A549 (cell line): ENCODE measurements around the gene PLRG1. TPM values are rescaled to one million over a fixed set of nuclear protein-coding genes. Genes with fewer than 3 reads are reported as not detected.

Experiments
- ATAC-seq, 2 experiments: fragments of 200-7000 bp in 1 of 2; fragments of >200 bp in 1 of 2; cut with Nextera tagmentation in 1 of 2; cut with Tn5 transposase in 1 of 2; 3 replicates each; pipeline versions ENCODE4 v1.8.0 to v1.9.1; 2018 to 2020; ENCODE audit warnings: mild to moderate bottlenecking in 1 of 2, moderate library complexity in 1 of 2
- CTCF ChIA-PET: fragments of 300-600 bp; sonication (Branson Sonifier 250); formaldehyde crosslinking; extraction: SDS; loops from one replicate; lab custom pipeline; 2021; ENCODE audit warnings: antibody characterized with exemption, inconsistent platforms; lab: Yijun Ruan, JAX
- POLR2A ChIA-PET: fragments of 350-600 bp; formaldehyde crosslinking; extraction: SDS; loops from one replicate; lab custom pipeline; 2021; ENCODE audit warnings: antibody characterized with exemption, inconsistent platforms; lab: Yijun Ruan, JAX
- DNase-seq, 2 experiments: peaks; one replicate each; pipeline versions ENCODE4 v3.0.0 to v3.0.0-alpha.2; 2011 to 2016; ENCODE audit warnings: low read depth in 1 of 2, low spot score in 1 of 2
- FAIRE-seq: peaks from 2 replicates; lab custom pipeline; 2011; peaks lifted over from hg19 to GRCh38; lab: Jason Lieb, UNC
- H3K27ac ChIP-seq, 2 experiments: fragments of >200 bp; sonication (Bioruptor Twin); formaldehyde crosslinking; 3 replicates each; pipeline ENCODE4 v1.5.1; 2016 to 2017
- H3K4me1 ChIP-seq: fragments of >200 bp; sonication (Bioruptor Twin); formaldehyde crosslinking; 3 replicates; pipeline ENCODE4 v1.6.1; 2016
- H3K4me2 ChIP-seq: fragments of >200 bp; sonication (Bioruptor Twin); formaldehyde crosslinking; 3 replicates; pipeline ENCODE4 v1.6.1; 2016
- H3K4me3 ChIP-seq: fragments of >200 bp; sonication (Bioruptor Twin); formaldehyde crosslinking; 3 replicates; pipeline ENCODE4 v1.5.1; 2016
- H3K9me3 ChIP-seq: fragments of >200 bp; sonication (Bioruptor Twin); formaldehyde crosslinking; 3 replicates; pipeline ENCODE4 v1.6.1; 2016
- ATOH8 ChIP-seq: fragments of 250-450 bp; sonication (Bioruptor Pico); IDR thresholded peaks from 2 replicates; pipeline ENCODE4 v1.5.0; 2020; ENCODE audit warnings: low read depth, mild to moderate bottlenecking, moderate library complexity
- BHLHE40 ChIP-seq: IDR thresholded peaks from 2 replicates; pipeline ENCODE4 v1.6.1; 2012; ENCODE audit warnings: low read depth, low read length, inconsistent platforms
- CEBPB ChIP-seq, 2 experiments: fragments of >200 bp in 1 of 2; sonication (Bioruptor Twin) in 1 of 2; formaldehyde crosslinking in 1 of 2; IDR thresholded peaks; 2 replicates each; pipeline ENCODE4 v1.6.1; 2012 to 2016
- EHMT2 ChIP-seq: fragments of 200-600 bp; sonication (generic); IDR thresholded peaks from 2 replicates; pipeline ENCODE4 v1.6.1; 2016; ENCODE audit warnings: antibody characterized with exemption, low read depth, mild to moderate bottlenecking, moderate library complexity
- ELK1 ChIP-seq: fragments of 150-350 bp; IDR thresholded peaks from 2 replicates; pipeline ENCODE4 v1.6.1; 2014; ENCODE audit warnings: low read depth, mild to moderate bottlenecking, low read length
- ESRRA ChIP-seq: fragments of 150-350 bp; IDR thresholded peaks from 2 replicates; pipeline ENCODE4 v1.6.1; 2014; ENCODE audit warnings: mild to moderate bottlenecking, low read length, borderline replicate concordance
- FOSB ChIP-seq: fragments of 250-450 bp; sonication (Bioruptor Pico); IDR thresholded peaks from 2 replicates; pipeline ENCODE4 v1.5.0; 2020; ENCODE audit warnings: mild to moderate bottlenecking, moderate library complexity
- FOSL2 ChIP-seq, 2 experiments: fragments of 450-650 bp in 1 of 2; fragments of >200 bp in 1 of 2; sonication (Bioruptor Twin) in 1 of 2; formaldehyde crosslinking; IDR thresholded peaks; 2 replicates each; pipeline versions ENCODE4 v1.5.0 to v1.6.1; 2016 to 2020; ENCODE audit warnings: mild to moderate bottlenecking in 1 of 2, moderate library complexity in 1 of 2
- FOXS1 ChIP-seq: fragments of 250-450 bp; sonication (Bioruptor Pico); IDR thresholded peaks from 2 replicates; pipeline ENCODE4 v1.5.0; 2020; ENCODE audit warnings: mild to moderate bottlenecking, moderate library complexity
- GATA3 ChIP-seq: IDR thresholded peaks from 2 replicates; pipeline ENCODE4 v1.6.1; 2012; ENCODE audit warnings: borderline replicate concordance
- HMGXB4 ChIP-seq: fragments of 250-450 bp; sonication (Bioruptor Pico); IDR thresholded peaks from 2 replicates; pipeline ENCODE4 v1.5.0; 2021; ENCODE audit warnings: mild to moderate bottlenecking, moderate library complexity, borderline replicate concordance
- HOXB13 ChIP-seq: fragments of 250-450 bp; sonication (Bioruptor Pico); IDR thresholded peaks from 2 replicates; pipeline ENCODE4 v1.5.0; 2020; ENCODE audit warnings: low read depth, mild to moderate bottlenecking, moderate library complexity
- JUNB ChIP-seq: fragments of >200 bp; sonication (Bioruptor Twin); formaldehyde crosslinking; IDR thresholded peaks from 2 replicates; pipeline ENCODE4 v1.6.1; 2016
- MAX ChIP-seq: IDR thresholded peaks from 2 replicates; pipeline ENCODE4 v1.6.1; 2012
- MYC ChIP-seq: IDR thresholded peaks from 2 replicates; pipeline ENCODE4 v1.6.1; 2012; ENCODE audit warnings: mild to moderate bottlenecking, inconsistent platforms, low read length, improper control_type of control experiment, borderline replicate concordance
- PBX3 ChIP-seq: IDR thresholded peaks from 2 replicates; pipeline ENCODE4 v1.6.1; 2012
- PHF8 ChIP-seq: fragments of 200-600 bp; sonication (generic); IDR thresholded peaks from 2 replicates; pipeline ENCODE4 v1.6.1; 2016; ENCODE audit warnings: low read depth, mild to moderate bottlenecking, antibody characterized with exemption, moderate library complexity, borderline replicate concordance
- RFX5 ChIP-seq: fragments of 450-650 bp; IDR thresholded peaks from 2 replicates; pipeline ENCODE4 v1.7.1; 2014; ENCODE audit warnings: antibody characterized with exemption, mild to moderate bottlenecking, moderate library complexity
- TP53 ChIP-seq: fragments of 250-450 bp; sonication (Bioruptor Pico); IDR thresholded peaks from 2 replicates; pipeline ENCODE4 v1.5.0; 2021; ENCODE audit warnings: mild to moderate bottlenecking, moderate library complexity
- ZFP36 ChIP-seq: fragments of 450-650 bp; IDR thresholded peaks from 2 replicates; pipeline ENCODE4 v1.6.1; 2014; ENCODE audit warnings: borderline replicate concordance; ENCODE audit not compliant: partially characterized antibody
- WGBS: methylation state at CpG from one replicate; pipeline ENCODE4 v1.1.6; 2017; ENCODE audit errors: missing lambda C conversion rate; 5-methylcytosine and 5-hydroxymethylcytosine counted together
- polyA plus RNA-seq, 4 experiments: library from polyadenylated mRNA; depleted of rRNA in 3 of 4; stranded (reverse); fragments of >200 nt; fragmentation: RNase III in 1 of 4; extraction: RNeasy Plus Mini Kit Qiagen cat#74134 plus additional on column Dnase treatment in 1 of 4; gene quantifications; 2 replicates in 3 of 4; 3 replicates in 1 of 4; pipeline ENCODE4 v1.2.3, GENCODE V29; 2011 to 2017

PLRG1 gene
- polyA plus RNA-seq, 2 of the 4 experiments (the other 2 are of a cell fraction), result 50.4 to 123 TPM

GRCh38 chr4:154573190-154573870 lies 23.1 kb upstream of the PLRG1 start:
- no peak for ATAC-seq
- FAIRE-seq, result no peak

GRCh38 chr4:154569584-154569983 lies 19.4 kb upstream of the PLRG1 start:
- DNase-seq (no peak), FAIRE-seq (no peak), ATAC-seq (no peak)
- H3K9me3 ChIP-seq, result no peaks in the 10 kb centered on the region
- H3K4me2 ChIP-seq, result peak overlapping the region; percentile 63
- H3K27ac ChIP-seq, result peak overlapping the region; percentile 37 to 50; a peak in 3 of 6 replicates
- CTCF ChIA-PET, result interaction anchor here (0.7 to 2.1 kb wide), 3 partner anchors 10 to 49 kb away, joined by 3 to 14 read pairs (median 8); partner anchors contain the start of gene PLRG1
- H3K4me3 ChIP-seq, result no peak overlapping the region
- TF ChIP-seq HMGXB4 (CRISPR knock-in tag), result no peak
- no peak for TF ChIP-seq ELK1
- TF ChIP-seq FOSL2 (IDR thresholded peaks at IDR 0.05), result no peak
- TF ChIP-seq FOSL2 (CRISPR knock-in tag; IDR thresholded peaks at IDR 0.05), result no peak
- TF ChIP-seq FOXS1 (CRISPR knock-in tag), result no peak
- TF ChIP-seq GATA3, result no peak
- no peak for TF ChIP-seq PHF8
- no peak for TF ChIP-seq MAX
- no peak for TF ChIP-seq ATOH8 (CRISPR knock-in tag)
- TF ChIP-seq RFX5, result no peak
- no peak for TF ChIP-seq MYC
- no peak for TF ChIP-seq FOSB (CRISPR knock-in tag)
- TF ChIP-seq PBX3, result no peak
- TF ChIP-seq, all 56 proteins: peak for 0
- 85% methylated on average over 5 of the region's 5 CpGs for WGBS
- POLR2A ChIA-PET, result no interaction called here
- H3K4me1 ChIP-seq, result peaks cover 40% of the 10 kb centered on the region

More at GRCh38 chr4:154573190-154573870, 23.1 kb upstream of the PLRG1 start:
- Histone ChIP-seq H3K4me1 (peaks cover 38% of the 10 kb centered on the region), H3K9me3 (no peaks in the 10 kb centered on the region), H3K27ac (no peak overlapping the region), H3K4me2 (no peak overlapping the region), H3K4me3 (no peak overlapping the region)
- WGBS, result 85% methylated on average over 5 of the region's 5 CpGs
- ChIA-PET POLR2A (no interaction called here), CTCF (no interaction called here)
- TF ChIP-seq BHLHE40 (no peak), EHMT2 (no peak), TP53 (no peak), ZFP36 (no peak)
- DNase-seq, result no peak

- Histone ChIP-seq H3K9me3 (no peaks in the 10 kb centered on the region), H3K27ac (peak overlapping the region; percentile 37 to 50; a peak in 4 of 6 replicates), H3K4me3 (no peak overlapping the region), H3K4me1 (peaks cover 44% of the 10 kb centered on the region), H3K4me2 (peak overlapping the region; percentile 63)
- 12% methylated on average over 3 of the region's 3 CpGs for WGBS
- ChIA-PET CTCF (interaction anchor here (0.7 to 2.1 kb wide), 3 partner anchors 9 to 49 kb away, joined by 3 to 14 read pairs (median 8); partner anchors contain the start of gene PLRG1), POLR2A (no interaction called here)
- peak; percentile 35 to 54; a peak in 1 of 6 replicates for ATAC-seq
- TF ChIP-seq FOSL2 (IDR thresholded peaks at IDR 0.05), result no peak
- TF ChIP-seq FOSL2 (CRISPR knock-in tag; IDR thresholded peaks at IDR 0.05), result peak; percentile 36; the same call in 1 of the 2 replicates
- no peak for TF ChIP-seq RFX5
- TF ChIP-seq CEBPB (IDR thresholded peaks at IDR 0.05), result peak; percentile 76 to 82
- TF ChIP-seq JUNB, result peak; percentile 27; the same call in 1 of the 2 replicates
- no peak for TF ChIP-seq ESRRA
- peak; percentile 45; the same call in 1 of the 2 replicates for TF ChIP-seq GATA3
- TF ChIP-seq FOXS1 (CRISPR knock-in tag), result peak; percentile 58; the same call in 1 of the 2 replicates
- TF ChIP-seq HOXB13 (CRISPR knock-in tag), result no peak
- peak in 1 of 2 experiments; percentile 38 for DNase-seq
- no peak for FAIRE-seq
These were observed 18.8 kb upstream of the PLRG1 start for GRCh38 chr4:154569028-154569427.
